ENCODE measurements around the gene TGM6. TPM values are rescaled to one million over a fixed set of nuclear protein-coding genes. Genes with fewer than 3 reads are reported as not detected.

The TGM6 gene
- total and polyA plus RNA-seq, 12 donors, result not detected

DNA sequence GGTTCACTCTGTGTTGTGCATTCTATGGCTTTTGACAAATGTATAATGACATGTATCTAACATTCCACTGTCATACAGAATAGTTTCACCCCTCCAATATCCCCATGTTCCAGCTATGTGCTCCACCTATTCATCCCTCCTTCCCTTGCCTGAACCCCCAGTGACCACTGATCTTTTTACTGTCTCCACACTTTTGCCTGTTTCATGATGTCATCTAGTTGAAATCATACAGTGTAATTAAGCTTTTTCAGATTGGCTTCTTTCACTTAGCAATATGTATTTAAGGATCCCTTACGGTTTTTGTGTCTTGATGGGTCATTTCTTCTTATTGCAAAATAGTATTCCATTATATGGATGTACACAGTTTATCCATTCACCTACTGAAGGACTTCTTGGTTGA lies 39.8 kb downstream of the TGM6 start:
- Histone ChIP-seq H3K27me3 (peaks cover 5% of the 10 kb centered on the region), H3K36me3 (replicated peaks in 1 of 2) (no peaks in the 10 kb centered on the region), H3K9me3 (replicated peaks in 1 of 3) (no peaks in the 10 kb centered on the region), H3K27ac (no peak overlapping the region), H3K4me3 (no peak overlapping the region), H3K4me1 (replicated peaks in 1 of 2) (no peaks in the 10 kb centered on the region)
- no peak for TF ChIP-seq POLR2A (IDR thresholded peaks at IDR 0.05)
- TF ChIP-seq, protein P1, sequence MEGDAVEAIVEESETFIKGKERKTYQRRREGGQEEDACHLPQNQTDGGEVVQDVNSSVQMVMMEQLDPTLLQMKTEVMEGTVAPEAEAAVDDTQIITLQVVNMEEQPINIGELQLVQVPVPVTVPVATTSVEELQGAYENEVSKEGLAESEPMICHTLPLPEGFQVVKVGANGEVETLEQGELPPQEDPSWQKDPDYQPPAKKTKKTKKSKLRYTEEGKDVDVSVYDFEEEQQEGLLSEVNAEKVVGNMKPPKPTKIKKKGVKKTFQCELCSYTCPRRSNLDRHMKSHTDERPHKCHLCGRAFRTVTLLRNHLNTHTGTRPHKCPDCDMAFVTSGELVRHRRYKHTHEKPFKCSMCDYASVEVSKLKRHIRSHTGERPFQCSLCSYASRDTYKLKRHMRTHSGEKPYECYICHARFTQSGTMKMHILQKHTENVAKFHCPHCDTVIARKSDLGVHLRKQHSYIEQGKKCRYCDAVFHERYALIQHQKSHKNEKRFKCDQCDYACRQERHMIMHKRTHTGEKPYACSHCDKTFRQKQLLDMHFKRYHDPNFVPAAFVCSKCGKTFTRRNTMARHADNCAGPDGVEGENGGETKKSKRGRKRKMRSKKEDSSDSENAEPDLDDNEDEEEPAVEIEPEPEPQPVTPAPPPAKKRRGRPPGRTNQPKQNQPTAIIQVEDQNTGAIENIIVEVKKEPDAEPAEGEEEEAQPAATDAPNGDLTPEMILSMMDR (IDR thresholded peaks at IDR 0.05), result no peak
- intact Hi-C loops (cut with DNase I), result no loop called here
- no peak for DNase-seq
- WGBS, 4 donors, result 57 to 61% (median 59%) methylated on average over 1 of the region's 1 CpG

DNA sequence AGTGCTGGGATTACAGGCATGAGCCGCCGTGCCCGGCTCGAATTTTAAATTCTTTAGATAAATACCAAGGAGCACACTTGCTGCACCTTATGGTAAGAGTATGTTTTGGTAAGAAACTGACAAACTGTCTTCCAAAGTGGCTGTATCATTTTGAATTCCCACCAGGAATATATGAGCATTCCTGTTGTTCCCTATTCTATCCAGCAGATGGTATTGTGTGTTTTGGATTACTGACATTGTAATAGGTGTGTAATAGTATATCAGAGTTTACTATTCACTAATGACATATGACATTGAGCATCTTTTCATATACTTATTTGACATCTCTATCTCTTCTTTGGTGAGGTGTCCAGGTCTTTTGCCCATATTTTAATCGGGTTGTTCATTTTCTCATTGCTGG lies 40.5 kb downstream of the TGM6 start:
- Histone ChIP-seq H3K4me3 (no peak overlapping the region), H3K27me3 (peaks cover 5% of the 10 kb centered on the region), H3K27ac (no peak overlapping the region), H3K4me1 (replicated peaks in 1 of 2) (no peaks in the 10 kb centered on the region), H3K36me3 (replicated peaks in 1 of 2) (no peaks in the 10 kb centered on the region), H3K9me3 (replicated peaks in 1 of 3) (no peaks in the 10 kb centered on the region)
- no peak for DNase-seq
- no peak for TF ChIP-seq POLR2A (IDR thresholded peaks at IDR 0.05)
- TF ChIP-seq, protein P1 (IDR thresholded peaks at IDR 0.05), result peak in 1 of 6 experiments; percentile 14
- intact Hi-C loops (cut with DNase I), result no loop called here
- WGBS, 4 donors, result 55 to 83% (median 75%) methylated on average over 5 of the region's 5 CpGs

DNA sequence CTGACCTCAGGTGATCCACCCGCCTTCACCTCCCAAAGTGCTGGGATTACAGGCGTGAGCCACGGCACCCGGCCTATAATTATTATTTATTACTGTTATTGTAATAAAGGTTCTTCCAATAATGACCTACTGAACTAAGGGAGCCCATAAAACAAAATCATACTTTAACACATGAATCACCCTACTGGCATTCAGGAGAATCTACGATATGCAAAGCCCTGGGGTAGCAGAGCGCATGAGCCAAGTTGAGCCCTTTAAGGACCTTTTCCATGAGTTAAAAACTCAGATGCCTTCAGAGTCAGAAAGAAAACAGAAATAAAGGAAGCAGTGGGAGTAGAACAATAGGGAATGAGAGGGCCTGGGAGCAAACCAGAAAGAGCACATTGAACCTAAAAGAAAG lies 48.4 kb downstream of the TGM6 start:
- WGBS, 4 donors, result 67 to 81% (median 75%) methylated on average over 6 of the region's 6 CpGs
- H3K4me3 ChIP-seq, result no peak overlapping the region
- no peaks in the 10 kb centered on the region for H3K4me1 ChIP-seq (replicated peaks in 1 of 2)
- H3K9me3 ChIP-seq (replicated peaks in 1 of 3), result no peaks in the 10 kb centered on the region
- no peaks in the 10 kb centered on the region for H3K27me3 ChIP-seq
- H3K36me3 ChIP-seq (replicated peaks in 1 of 2), result no peaks in the 10 kb centered on the region
- intact Hi-C loops (cut with DNase I), result no loop called here
- TF ChIP-seq, protein P1 (IDR thresholded peaks at IDR 0.05), result no peak
- no peak for TF ChIP-seq POLR2A (IDR thresholded peaks at IDR 0.05)
- DNase-seq, result no peak
- H3K27ac ChIP-seq, result no peak overlapping the region

DNA sequence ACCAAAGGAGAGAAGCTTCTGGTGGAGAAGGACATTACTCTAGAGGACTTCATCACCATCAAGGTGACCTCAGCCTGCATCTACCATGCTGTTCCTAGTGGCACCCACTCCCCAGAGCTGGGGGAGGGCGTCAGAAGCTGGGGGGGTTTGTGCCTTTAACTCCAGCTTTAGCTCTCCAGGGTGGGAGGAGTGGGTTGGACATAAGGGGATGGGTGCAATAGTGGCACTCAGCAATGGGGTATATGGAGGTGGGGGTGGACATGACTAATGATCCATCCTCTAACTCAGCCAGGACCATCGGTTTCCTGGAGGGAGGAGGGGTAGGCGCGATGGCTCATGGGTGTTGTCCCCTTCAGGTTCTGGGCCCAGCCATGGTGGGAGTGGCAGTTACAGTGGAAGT lies 49.8 kb downstream of the TGM6 start:
- no peak overlapping the region for H3K27ac ChIP-seq
- H3K27me3 ChIP-seq, result no peaks in the 10 kb centered on the region
- intact Hi-C loops (cut with DNase I), result no loop called here
- TF ChIP-seq, protein P1 (IDR thresholded peaks at IDR 0.05), result no peak
- TF ChIP-seq POLR2A (IDR thresholded peaks at IDR 0.05), result no peak
- H3K4me1 ChIP-seq (replicated peaks in 1 of 2), result no peaks in the 10 kb centered on the region
- 58 to 93% (median 74%) methylated on average over 3 to 4 of the region's 4 CpGs for WGBS, 4 donors
- no peaks in the 10 kb centered on the region for H3K9me3 ChIP-seq (replicated peaks in 1 of 3)
- DNase-seq, result no peak
- no peaks in the 10 kb centered on the region for H3K36me3 ChIP-seq (replicated peaks in 1 of 2)
- H3K4me3 ChIP-seq, result no peak overlapping the region

All from adrenal gland (tissue), 12 donors.